GM19238 (cell line): ENCODE measurements around the gene CD93.

ENCODE experiments used
- DNase-seq: peaks from one replicate; pipeline ENCODE4 v3.0.0; 2011; ENCODE audit warnings: low spot score; ENCODE audit not compliant: insufficient read length

CD93 gene

GRCh38 chr20:23061734-23062561 is 24.2 kb downstream of the CD93 start:
- DNase-seq = no peak

DNA sequence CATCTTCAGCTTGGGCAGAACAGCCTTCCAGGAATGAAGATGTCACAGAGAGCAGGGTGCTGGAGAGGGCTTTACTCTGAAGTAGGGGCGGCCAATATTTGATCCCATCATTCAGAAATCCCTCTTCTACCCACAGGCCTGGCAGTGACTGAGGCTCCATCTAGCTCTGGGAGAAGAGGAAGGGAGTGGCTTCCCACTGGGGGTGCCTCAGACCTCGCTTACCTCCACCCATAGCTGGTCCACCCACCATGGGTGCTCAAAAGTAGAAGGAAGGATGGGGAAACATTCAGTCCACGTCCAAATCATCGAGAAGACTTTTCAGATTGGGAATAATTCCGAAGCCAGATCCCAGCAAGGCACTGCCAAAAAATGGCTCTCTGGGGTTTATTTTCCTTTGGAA is 24.9 kb downstream of the CD93 start:
- no peak for DNase-seq

DNA sequence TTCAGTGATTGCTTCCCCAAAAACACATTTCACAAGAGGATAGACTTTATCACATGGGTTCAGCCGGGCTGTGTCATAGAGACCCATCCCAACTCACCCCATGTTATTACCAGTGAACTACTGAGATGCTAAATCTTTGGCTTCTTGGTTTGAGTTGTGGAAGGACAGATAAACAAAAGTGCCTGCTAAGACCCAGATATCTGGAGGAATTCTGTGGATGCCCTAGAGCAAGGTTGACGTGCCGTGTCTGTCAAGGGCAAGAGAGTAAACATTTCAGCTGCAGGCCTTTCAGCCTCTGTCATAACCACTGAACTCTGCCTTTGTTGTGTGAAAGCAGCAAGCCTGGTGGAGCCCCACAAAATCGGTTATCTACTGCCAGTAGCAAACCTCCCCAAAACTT is 25.5 kb downstream of the CD93 start:
- DNase-seq = no peak

GRCh38 chr20:23059846-23060245 is 26.3 kb downstream of the CD93 start:
- DNase-seq = no peak

GRCh38 chr20:23059001-23059400 is 27.1 kb downstream of the CD93 start:
- no peak for DNase-seq

DNA sequence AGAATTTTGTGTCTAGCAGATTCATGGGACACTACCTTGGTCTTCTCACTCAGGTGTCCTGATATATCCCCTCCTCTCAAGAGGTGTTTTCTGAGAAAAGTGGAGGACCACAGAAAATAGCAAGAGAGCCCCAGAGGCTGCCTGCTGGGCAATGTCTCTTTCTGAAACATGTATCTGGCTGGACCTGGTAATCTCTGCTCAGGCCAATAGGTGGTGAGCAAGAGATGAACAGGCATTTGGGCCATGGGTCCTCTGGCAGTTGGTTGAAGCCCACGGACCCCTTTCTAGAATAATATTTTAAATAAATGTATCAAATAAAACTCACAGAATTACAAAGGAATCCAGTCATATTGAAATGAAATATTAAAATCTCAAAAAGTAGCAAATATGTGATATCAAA is 27.9 kb downstream of the CD93 start:
- DNase-seq = no peak

DNA sequence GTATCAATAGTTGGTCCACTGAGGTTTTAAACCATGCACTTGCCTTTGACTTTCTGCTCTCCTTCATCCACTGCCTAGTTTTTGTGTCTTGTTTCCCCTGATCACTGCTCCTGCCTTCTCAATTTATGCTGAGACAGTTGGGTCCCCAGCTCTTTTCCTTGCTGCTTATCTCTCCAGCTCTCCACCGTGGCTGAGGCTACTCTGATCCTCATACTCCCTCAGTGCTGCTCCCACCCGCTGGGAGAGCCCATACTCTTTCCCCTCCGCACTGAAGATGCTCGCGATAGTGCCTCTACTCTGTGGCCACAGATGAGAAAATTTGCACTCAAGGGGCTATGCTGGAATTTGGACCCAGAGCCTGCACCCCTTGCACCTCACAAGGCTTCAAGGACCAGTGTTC is 33.2 kb downstream of the CD93 start:
- no peak for DNase-seq

DNA sequence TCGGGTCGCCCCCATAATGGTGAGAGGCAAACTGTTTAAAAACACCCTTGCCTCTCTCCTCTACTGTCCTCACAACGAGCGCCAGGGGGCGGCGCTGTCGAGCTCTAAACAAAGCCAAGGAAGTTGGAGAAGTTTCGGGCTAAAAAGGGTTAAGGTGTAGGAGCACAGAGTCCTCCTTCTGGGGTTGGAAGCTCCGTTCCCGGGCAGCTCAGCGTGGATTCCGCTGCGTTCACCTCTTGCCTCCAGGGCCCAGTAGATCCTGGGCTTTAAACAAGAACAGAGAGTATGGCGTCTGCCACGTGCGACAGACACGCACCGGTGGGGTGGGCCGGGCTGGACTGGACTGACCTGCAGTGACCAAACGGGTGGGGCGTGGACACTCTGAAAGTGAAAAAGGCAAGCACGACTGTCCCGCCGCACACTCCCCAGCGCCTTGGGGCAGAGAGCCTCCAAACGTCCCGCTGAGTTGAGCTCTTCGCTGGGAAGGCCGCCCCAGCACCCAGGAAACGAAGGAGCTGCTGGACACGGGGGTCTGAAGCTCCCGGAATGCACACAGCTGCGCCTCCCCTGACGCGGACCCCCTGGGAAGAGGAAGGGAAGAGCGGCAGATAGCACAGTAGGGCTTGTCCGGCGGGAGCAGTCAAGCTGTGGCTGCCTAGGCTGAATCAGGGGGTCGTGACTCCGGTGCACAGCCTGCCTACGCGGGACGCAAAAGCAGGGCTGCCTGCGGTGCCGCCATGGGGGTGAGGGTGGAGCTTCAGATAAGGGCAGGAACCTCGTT is 35.1 kb downstream of the CD93 start:
- no peak for DNase-seq

DNA sequence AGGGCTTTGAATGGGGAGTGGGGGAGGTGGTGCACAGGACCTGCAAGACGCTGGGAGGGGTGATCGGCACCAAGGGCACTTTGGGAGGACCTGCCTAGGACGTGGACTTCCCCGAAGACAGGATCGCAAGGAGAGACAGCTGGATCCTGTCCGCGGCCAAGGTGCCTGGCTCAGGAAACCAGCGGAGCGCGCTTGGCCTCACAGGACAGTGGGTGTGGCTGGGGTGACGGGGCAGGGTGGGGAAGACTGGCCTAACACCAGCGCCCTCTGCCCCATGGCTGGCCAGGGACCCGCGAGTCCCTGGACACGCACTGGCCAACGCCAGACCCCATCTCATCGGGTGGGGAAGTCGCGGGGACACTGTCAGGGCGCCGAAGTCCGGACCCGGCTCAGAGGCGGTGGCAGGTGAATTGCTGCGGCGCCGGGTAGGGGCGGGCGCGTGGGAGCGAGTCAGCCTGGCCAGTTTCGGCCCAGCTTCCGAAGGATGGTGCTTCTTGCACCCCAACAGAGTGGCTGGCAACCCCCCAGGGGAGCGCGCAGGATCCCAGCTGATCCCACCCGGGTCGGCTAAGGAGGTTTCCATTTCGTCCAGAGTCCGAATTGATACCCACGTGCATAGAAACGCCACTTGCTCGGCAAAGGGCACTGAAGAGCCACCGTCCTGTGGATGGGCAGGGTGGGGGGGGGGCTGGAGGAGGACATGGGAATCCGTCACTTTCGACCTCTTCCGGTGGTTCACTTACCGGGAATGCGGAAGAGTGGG is 35.9 kb downstream of the CD93 start:
- no peak for DNase-seq

- DNase-seq = no peak
These were observed 36.7 kb downstream of the CD93 start, which contains the start of gene THBD for GRCh38 chr20:23049201-23050075. TSS of gene THBD (minus strand) at chr20:23049672. CDS start at chr20:23049504, 168 bp downstream.

DNA sequence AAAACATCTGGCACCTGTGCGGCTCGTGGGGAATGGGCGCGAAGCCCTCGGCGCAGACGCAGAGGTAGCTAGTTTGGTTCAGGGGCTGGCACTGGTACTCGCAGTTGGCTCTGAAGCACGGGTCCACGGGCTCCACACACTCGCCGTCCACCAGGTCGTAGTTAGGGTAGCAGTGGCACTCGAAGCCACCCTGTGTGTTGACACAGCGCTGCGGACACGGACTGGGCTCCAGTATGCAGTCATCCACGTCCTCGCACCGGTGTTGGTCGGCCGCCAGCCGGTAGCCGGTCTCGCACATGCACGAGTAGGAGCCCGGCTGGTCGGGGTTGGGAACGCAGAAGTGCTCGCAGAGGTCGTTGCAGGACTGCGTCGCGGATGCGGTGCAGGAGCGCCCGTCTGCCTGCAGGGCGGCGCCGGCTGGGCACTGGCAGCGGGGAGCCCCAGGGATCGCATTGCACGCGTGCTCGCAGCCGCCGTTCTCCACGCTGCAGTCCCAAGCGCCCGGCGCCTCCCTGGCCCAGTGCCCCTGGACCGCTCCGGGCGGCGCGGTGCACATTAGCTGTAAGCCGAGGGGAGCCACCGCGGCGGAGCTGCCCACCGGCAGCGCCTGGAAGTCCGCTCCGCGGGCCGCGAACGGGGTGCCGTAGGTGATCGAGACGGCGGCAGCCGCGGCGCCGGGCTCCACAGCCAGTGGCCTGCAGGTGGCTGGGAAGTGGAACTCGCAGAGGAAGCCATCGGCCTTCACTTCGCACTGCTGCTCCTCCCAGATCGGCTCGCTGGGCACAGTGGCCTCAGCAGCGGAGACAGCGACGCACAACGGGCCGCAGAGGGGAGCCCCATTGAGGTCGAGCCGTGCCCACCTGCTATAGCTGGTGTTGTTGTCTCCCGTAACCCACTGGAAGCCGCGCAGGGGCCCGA is 37.6 kb downstream of the CD93 start:
- no peak for DNase-seq

DNA sequence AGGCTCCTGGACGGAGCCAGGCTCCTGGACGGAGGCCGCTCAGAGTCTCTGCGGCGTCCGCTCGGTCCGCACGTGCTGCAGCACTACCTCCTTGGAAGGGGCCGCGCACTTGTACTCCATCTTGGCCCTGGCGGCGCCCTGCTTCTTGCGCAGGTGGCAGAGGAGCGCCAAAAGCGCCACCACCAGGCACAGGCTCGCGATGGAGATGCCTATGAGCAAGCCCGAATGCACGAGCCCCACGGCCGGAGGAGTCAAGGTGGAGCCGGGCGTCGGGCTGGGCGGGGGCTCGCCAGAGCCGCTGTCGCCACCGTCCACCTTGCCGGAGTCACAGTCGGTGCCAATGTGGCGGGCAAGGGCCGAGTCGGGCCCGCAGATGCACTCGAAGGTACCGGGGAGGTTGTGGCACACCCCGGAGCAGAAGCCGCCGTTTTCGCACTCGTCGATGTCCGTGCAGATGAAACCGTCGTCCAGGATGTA is 38.3 kb downstream of the CD93 start:
- no peak for DNase-seq

DNA sequence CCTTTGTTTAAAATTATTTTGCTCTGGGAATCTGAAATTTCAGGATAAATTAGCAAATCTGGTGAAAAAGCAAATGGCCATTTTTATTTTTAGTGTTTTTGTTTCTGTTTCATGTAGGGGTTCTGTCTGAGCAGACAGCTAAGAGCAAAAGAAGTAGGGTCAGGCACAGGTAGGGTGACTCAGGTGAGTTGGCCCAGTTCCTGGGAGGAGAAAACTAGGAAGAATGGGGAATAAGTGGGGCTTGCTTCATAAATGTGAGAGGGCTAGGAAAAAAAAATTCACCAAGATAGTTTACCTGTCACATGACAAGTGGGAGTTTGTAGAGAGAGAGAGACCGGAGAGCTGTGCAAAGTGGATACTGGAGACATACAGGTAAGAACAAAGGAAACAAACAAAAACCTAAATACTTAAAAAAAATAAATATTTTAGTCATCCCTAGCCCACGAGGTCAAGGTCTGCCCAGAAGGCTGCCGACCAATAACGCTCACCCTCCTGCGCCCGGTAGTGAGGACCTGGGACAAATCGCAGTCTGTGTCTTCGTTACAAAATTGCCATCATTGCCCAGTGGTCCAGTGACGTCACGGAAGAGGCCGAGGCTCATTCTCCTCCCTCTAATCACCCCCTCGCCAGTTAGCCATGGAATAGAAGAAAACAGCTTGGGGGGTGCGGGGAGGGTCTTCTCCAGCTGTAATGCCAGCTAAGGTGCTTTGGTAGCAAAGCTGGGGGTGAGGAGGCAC is 39.0 kb downstream of the CD93 start:
- DNase-seq = no peak

DNA sequence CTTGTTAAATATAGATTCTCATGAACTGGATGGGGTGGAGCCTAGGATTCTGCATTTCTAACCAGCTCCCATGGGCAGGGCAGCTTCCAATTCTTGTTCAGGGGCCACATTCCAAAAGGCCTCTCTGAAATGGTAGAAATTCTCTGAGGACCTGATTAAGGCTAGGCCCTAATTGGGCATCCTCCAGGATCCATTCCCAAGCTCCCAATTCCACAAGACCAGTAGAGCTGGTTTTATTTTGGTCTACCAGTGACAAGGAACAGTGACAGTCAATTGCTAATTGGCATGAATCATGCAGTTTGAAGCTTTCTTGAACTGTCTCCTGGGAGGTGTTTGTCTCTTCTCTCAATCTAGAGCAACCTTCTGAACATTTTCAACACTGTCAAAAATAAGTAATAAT is 39.7 kb downstream of the CD93 start:
- DNase-seq = no peak

- no peak for DNase-seq
These were observed 42.7 kb downstream of the CD93 start for GRCh38 chr20:23043376-23043775.

DNA sequence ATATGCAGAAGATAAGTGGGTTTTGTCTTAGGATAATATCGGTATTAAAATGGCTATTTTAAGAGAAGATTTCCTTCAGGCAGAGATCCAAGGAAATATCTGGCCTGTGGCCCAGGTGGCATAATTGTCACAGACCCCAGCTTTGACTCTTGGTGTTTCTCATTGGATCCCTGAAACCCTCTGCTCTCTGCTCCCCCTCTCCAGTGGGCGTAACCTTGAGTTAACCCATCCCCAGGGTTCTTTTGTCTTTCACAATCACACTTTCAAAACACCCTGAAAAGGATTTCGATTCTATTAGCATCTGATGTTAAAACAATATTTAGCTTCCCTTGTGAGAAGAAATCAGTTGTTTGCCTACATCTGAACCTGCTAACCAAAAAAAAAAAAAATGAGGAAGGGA is 43.9 kb downstream of the CD93 start:
- no peak for DNase-seq

- DNase-seq = no peak
These were observed 46.1 kb downstream of the CD93 start for GRCh38 chr20:23039885-23040508.

- DNase-seq = no peak
These were observed 46.8 kb downstream of the CD93 start for GRCh38 chr20:23039136-23039875.
